Inferior parietal cortex (tissue), 1 donor: ENCODE data around the gene BTBD7.

ENCODE experiments used
- DNase-seq: peaks from one replicate; pipeline ENCODE4 v3.0.0-alpha.2; 2016; ENCODE audit errors: extremely low spot score

BTBD7 gene

GRCh38 chr14:93200553-93200952 lies 132.3 kb downstream of the BTBD7 start:
- DNase-seq = no peak

GRCh38 chr14:93199031-93199430 lies 133.8 kb downstream of the BTBD7 start:
- DNase-seq = no peak

GRCh38 chr14:93195316-93195999 lies 137.4 kb downstream of the BTBD7 start:
- no peak for DNase-seq
